HG03520 (cell line): ENCODE results near the gene LTB4R.

Experiments
- ATAC-seq: cut with Tn5 transposase; IDR thresholded peaks from one replicate; pipeline ENCODE4 v1.9.1; 2021; ENCODE audit warnings: mild to moderate bottlenecking, moderate library complexity; ENCODE audit not compliant: unreplicated experiment

Gene LTB4R

GRCh38 chr14:24366413-24366720 lies 55.1 kb downstream of the LTB4R start:
- ATAC-seq = peak; percentile 40

GRCh38 chr14:24366721-24367513 lies 55.6 kb downstream of the LTB4R start:
- ATAC-seq = peak; percentile 43
